Posterior cingulate gyrus (tissue), 11 donors: ENCODE results near the gene PPFIA4.

Experiments used
- DNase-seq, 10 donors: peaks; one replicate each; pipeline versions ENCODE4 v3.0.0 to v3.0.0-alpha.2; 2020 to 2021; ENCODE audit warnings: mixed read lengths in 3 of 10
- intact Hi-C: fragments of 100-400 bp; cut with DNase I; formaldehyde crosslinking; loops from one replicate; pipeline ENCODE4 v1.15.1; 2023

PPFIA4 gene

DNA sequence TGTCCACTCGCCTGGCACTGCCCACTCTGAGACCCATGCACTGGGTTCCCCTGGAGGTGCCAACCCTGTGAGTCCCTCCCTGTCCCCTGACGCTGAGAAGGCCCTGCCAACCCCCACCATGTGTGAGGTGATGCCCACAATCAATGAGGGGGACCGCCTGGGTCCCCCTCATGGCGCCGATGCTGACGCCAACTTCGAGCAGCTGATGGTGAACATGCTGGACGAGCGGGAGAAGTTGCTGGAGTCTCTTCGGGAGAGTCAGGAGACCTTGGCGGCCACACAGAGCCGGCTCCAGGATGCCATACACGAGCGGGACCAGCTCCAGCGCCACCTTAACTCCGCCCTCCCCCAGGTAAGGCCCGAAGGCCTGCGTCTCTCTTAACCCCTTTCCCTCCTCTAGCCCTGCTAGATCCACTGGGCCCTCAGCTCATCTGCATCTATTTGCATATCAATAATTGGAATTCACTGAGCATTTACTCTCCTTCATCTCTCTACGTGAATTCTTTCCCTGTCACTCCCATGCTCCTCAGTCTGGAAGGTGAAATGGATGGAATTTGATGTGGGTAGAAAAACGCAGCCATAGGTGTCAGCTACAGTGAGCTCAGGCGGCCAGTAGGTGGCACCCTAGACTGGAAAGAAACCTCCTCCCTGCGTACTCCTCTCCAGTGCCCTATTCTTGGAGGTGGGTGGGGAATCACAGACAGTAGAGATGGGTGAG lies 12.8 kb downstream of the PPFIA4 start:
- intact Hi-C loops, result loop anchor here (1.0 to 5.0 kb wide), 3 partner anchors 88 to 228 kb away; partner anchors contain the start of gene ADORA1
- DNase-seq, result peak; percentile 62 to 96 (median 82)

DNA sequence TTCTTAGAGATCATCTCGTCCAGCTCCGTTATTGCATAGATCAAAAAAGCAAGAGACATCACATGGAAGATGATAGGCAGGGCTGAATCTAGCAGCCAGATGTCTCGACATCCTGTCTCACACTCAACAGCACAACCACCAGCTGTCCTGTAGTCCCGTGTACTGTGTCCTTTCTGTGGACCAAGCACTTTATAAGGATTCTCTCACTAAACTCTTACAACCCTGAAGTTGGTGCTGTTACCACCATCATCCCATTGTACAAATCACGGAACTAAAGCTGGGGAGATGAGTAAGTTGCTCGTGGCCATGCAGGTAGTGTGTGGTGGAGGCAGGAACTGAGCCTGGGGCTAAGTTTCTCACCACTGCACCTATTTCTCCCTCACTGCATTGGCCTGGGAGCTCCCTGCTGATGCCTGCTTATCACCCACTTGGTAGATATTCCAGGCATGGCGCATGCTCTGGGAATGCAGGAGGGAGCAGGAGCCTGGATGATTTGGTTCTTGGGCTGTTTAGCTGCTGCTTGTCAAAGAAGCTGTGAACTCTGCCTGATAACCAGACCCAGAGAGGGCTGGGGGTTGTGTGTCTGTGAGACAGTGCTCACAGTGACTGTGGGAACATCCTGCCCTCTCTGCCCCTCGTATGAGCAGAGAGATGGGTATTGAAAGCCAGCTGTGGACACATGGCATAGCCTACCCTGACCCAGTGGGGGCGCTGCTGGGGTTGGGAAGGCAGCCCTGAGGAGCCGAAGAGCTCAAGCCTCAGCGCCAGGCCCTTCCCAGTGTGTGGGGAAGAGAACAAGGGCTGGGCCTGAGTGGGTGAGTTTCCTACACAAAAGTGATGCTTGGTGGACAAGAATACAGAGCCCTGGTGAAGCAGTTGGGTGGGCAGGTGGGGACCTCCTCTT lies 13.6 kb downstream of the PPFIA4 start:
- DNase-seq, result peak in 2 of 10 donors; percentile 70 to 82
- intact Hi-C loops, result loop anchor here (1.0 to 5.0 kb wide), 3 partner anchors 87 to 227 kb away; partner anchors contain the start of gene ADORA1

DNA sequence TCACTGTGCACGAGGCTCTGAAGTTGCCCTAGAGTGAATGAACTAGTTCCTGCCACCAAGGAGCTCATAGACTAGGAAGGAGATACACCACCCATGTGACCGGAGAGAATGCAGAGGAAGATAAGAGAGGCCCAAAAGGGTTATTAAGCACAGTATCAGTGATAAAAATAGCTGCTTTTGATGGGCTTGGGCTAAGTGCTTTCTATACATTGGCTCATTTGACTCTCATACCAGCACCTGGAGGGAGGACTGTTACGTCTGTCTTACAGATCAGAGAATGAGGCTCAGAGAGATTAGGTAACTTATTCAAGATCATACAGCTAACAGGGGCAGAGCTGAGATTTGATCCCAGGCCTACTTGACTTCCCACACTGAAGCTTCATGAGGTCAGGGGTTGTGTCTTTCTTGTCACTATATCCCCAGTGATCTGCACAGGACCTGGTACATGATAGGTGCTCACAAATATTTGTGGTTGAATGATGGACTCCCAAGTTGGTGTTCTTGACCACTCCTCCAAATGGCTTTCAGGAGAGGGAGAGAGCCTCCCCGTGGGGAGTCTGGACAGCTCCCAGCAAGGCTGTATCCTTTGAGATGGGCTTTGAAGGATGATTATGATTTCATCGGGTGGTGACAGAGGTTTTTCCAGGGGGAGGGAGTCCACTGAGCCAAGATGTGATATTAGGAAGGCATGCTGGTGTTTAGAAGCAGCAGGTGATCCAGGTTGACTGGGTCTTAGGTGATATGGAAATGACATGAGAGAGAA lies 14.4 kb downstream of the PPFIA4 start:
- intact Hi-C loops, result no loop called here
- peak in 1 of 10 donors; percentile 7 for DNase-seq

GRCh38 chr1:203041351-203041932 lies 15.2 kb downstream of the PPFIA4 start:
- intact Hi-C loops, result no loop called here
- peak in 1 of 10 donors; percentile 70 for DNase-seq

DNA sequence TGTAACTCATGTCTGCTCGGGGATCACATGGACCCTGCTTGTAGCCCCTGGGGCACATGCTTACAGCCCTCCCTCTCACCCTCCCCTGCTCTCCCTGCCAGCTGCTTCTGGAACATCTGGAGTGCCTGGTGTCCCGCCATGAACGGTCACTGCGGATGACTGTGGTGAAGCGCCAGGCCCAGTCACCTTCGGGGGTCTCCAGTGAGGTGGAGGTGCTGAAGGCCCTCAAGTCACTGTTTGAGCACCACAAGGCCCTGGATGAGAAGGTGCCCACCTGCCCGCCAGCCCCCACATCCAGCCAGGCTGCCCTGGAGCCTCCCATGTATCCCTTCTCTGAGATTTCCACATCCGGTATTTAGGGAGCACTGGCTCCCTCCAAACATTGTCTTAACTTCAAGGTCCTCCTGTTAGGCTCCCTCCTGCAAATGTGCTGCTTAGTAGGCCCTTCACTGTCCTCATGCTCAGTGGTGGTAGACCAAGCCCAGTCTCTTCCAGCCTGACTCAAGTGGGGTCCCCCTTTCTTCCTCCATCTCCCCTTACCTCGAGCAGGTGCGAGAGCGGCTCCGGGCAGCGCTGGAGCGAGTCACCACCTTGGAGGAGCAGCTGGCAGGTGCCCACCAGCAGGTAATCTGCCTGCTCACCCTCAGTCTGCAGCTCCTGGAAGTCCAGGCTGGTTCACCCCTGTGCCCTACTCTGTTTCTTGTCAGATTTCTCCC lies 17.7 kb downstream of the PPFIA4 start:
- DNase-seq, result peak in 2 of 10 donors; percentile 43 to 58
- intact Hi-C loops, result no loop called here

DNA sequence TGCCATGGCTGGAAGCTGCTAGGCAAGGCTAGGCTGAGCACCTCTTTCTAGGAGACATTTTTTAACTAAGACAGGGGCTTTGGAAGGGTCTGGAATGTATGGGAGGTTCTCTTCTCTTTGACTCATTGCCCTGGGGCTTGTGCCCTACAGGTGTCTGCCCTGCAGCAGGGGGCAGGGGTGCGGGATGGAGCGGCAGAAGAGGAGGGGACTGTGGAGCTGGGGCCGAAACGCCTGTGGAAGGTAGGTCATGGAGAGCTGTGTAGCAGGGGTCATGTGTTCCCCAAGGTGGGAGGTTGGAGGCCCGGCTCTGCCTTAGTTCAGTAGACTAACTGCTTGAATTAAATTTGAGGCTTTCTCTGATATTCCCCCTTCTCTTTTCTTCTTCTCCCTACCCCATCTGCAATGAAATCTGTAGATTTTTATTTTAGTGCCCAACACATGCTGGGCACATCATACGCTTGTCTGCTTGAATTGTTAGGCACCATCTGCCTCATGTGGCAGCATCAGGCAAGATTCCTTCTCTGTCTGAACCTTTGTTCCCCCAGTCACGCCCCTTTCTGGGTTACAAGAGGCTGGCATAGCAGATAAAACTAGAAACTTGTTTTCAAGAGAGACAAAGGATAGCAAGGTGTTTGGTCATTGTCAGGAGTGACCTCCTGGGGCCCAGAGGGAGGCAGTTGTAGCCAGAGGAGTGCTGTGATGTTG lies 18.4 kb downstream of the PPFIA4 start:
- intact Hi-C loops, result no loop called here
- peak in 1 of 10 donors; percentile 75 for DNase-seq

- DNase-seq, result peak in 2 of 10 donors; percentile 54 to 78
- intact Hi-C loops, result no loop called here
Measured at GRCh38 chr1:203045336-203045735, 19.0 kb downstream of the PPFIA4 start.

GRCh38 chr1:203045821-203046594 lies 19.7 kb downstream of the PPFIA4 start:
- peak in 9 of 10 donors; percentile 24 to 95 (median 67) for DNase-seq
- intact Hi-C loops, result no loop called here

DNA sequence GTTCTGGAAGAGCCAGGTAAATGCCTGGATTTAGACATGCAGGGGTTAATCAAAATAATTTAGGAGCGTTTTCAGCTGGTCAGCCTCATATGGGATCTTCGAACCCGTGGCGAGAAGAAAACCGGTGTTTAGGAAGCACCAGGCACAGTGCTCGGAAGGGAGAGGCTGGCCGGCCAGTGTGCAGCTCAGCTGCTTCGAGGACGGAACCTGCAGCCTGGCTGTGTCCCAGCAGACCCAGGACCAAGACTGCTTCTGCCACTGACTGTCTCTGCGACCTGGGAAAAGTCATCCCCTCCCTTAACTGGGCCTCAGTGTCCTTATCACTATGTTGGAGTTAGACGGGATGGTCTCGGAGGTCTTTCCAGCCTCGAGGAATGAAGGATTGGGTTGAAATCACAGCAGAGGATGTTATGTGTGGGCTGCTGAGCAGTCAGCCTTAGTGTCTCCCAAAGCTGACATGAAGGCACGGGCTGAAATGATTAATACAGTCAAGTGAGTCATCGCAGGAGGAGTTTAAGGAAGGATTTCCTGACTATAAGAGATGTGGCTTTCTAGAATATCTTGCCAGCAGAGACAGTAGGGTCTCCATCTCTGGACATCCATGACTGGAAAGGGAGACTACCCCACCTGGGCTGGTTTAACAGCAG lies 20.8 kb downstream of the PPFIA4 start:
- intact Hi-C loops, result no loop called here
- peak in 1 of 10 donors; percentile 74 for DNase-seq

DNA sequence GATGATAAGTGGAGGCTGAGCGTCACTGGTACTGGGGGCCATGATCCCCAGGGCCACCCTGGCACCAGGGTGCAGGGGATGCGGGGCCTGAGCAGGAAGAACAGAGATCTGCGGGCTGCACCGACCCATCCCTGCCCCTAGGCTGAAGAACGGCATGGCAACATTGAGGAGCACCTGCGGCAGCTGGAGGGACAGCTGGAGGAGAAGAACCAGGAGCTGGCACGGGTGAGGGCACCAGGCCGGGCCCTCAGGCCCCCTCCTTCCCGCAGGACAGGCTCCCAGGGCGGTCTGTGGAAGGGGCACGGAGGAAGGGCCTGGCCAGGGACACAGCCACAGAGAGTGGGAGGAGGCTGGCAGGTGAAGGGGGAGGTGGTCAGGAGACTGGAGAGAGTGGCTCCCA lies 21.8 kb downstream of the PPFIA4 start:
- intact Hi-C loops, result no loop called here
- DNase-seq, result peak in 1 of 10 donors; percentile 75

GRCh38 chr1:203048555-203049051 lies 22.3 kb downstream of the PPFIA4 start:
- intact Hi-C loops, result no loop called here
- DNase-seq, result peak in 1 of 10 donors; percentile 81

DNA sequence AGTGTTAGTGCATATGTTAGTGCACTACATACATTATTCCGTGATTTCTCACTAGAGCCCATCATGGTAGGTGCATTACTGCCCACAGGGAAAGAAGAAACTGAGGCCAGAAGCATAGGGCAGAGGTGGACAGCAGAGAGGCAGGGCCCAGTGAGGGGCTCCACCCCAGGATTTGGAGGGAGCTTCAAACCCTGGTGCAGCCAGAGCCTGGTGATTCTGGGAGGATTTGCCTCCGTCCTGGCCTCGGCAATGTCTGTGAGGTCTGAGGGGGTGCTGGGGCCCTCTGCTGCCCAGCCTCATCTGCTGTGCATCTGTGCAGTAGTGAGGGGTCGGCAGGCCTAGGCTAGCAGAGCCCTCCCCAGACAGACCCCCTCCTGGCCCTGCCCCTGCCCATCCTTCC lies 22.8 kb downstream of the PPFIA4 start:
- intact Hi-C loops, result no loop called here
- DNase-seq, result no peak

- DNase-seq, result no peak
- intact Hi-C loops, result no loop called here
Measured at GRCh38 chr1:203049576-203050180, 23.4 kb downstream of the PPFIA4 start.

GRCh38 chr1:203050826-203051225 lies 24.5 kb downstream of the PPFIA4 start:
- no peak for DNase-seq
- intact Hi-C loops, result no loop called here

- no peak for DNase-seq
- intact Hi-C loops, result no loop called here
Measured at GRCh38 chr1:203051841-203052324, 25.6 kb downstream of the PPFIA4 start.

DNA sequence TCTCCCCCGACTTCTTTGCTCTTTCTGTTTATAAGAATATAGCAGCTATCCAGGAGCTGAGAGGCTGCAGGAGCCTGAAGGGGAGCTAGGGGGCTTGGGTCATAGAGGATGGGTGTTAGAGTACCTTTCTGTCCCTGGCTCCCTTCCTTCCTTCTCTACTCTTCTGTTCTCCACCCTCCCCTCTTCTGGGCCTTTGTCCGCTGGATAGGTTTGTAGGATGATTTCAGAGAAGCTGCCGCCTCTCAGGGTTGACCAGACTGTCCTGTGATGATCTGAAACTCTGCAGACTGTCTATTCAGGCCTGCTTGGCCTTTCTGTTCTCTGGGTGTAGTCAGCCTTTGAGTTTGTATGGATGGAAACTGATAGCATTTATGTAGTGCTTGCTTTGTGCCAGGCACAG lies 26.3 kb downstream of the PPFIA4 start:
- DNase-seq, result no peak
- intact Hi-C loops, result no loop called here

- intact Hi-C loops, result no loop called here
- DNase-seq, result no peak
Measured at GRCh38 chr1:203054184-203054583, 27.9 kb downstream of the PPFIA4 start.
